SW480 (cell line): ENCODE results near the gene CCDC159.
"Not testable (repeated sequence)": the region's sequence is repeated elsewhere in the genome, so short reads cannot be mapped to it uniquely, and the experiment has no call there.

ENCODE experiments used
- DNase-seq: peaks from one replicate; pipeline ENCODE4 v3.0.0-alpha.2; 2016; ENCODE audit warnings: low spot score

CCDC159 gene, protein sequence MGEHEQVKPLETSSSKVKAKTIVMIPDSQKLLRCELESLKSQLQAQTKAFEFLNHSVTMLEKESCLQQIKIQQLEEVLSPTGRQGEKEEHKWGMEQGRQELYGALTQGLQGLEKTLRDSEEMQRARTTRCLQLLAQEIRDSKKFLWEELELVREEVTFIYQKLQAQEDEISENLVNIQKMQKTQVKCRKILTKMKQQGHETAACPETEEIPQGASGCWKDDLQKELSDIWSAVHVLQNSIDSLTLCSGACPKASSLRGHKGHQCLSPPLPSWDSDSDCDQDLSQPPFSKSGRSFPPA

DNA sequence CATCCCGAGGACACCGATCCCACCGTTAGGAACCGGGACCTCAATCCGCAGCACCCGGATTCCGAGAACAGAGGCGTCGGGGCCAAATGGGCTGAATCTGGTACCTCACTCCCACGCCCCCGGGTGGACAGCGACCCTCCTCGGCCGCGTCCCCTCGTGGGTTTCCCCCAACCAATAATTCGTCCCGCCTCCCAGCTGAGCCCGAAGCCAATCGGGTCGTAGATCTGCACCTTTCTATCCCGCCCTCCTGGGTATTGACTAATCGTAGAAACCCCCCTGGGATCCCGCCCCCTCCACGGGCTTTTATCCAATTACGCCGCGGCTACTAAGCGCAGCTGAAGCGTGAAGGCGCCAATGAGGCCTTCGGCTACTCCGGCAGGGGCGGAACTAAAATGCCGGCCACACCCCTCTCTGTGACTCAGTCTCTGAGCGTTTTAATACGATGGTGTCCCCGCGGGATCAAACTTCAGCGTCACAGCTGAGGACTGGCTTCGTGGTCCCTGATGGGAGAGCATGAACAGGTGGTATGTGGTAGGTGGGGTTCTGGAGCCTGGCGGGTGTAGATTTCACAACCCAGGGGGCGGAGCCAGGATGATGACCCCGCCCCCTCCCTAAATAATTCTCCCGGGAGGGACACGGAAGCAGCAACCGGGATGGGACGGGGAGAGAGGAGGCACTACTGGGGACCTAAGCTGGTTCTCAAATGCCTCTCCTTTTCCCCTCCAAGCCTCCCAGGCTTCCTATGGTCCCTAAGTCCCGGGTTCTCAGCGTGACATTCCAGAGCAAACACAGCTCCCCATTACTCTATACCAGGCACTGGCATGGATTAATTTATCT lies at the start of gene CCDC159, which contains the start of gene TMEM205:
TSS of gene CCDC159 (plus strand) at position 416 of the 837 bp plus-strand sequence. CDS start at position 504, 88 bp downstream.
TSS of gene TMEM205 (minus strand) at position 165 of the 837 bp plus-strand sequence. CDS start 649 bp downstream, outside the sequence.
- peak; percentile 99 for DNase-seq

DNA sequence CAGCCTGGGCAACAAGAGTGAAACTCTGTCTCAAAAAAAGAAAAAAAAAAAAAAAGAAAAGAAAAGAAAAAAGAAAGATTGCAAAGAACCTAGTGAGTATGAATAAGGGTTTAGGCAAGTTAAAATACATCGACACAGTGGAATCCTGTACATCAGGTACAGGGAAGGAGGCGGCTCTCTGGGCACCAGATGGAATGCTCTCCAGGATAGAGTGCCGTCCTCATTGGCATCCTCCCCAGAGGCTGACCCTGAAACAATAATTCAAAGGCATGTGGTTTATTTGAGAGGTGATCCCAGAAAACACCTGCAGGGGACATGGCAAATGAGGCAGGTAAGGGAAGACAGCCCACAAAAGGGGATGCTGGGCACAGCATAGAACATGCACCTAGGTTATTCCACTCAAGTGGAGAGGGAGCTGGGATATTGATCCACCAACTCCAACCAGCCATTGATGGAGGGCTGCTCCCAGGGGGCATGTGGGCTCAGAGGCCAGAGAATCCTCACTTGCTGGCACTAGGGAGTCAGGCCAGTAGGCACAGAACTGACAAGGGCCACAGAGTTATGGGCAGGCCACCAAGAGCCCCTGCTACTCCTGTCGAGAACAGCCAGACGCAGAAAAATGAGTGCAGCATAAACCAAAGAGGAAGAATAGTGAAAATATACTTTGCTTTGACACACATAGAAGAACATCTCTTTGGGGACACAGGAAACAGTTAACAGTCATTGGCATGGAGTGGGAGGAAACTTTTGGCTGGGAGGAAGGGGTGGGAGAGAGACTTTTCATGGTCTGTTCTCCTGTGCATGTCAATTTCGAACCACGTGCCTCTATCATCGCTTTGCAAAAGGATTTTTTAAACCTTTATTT lies 46.1 kb upstream of the CCDC159 start:
- no peak for DNase-seq

DNA sequence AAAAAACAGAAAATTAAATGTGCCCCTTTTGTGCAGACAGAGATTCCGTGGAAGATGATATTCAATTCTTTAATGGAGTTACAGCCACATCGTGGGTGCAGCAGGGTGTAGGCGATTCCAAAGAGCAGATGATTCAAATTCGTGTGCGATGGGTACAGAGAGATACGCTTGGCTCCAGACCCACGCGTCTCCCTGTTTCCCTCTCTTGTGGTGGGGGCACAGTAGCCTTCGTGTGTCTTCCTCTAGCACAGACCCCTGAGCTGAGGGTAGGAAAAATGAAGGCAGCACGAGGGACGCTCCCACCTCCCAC lies 45.6 kb upstream of the CCDC159 start:
- no peak for DNase-seq

- no peak for DNase-seq
Observed at GRCh38 chr19:11304936-11305335, 41.4 kb upstream of the CCDC159 start.

DNA sequence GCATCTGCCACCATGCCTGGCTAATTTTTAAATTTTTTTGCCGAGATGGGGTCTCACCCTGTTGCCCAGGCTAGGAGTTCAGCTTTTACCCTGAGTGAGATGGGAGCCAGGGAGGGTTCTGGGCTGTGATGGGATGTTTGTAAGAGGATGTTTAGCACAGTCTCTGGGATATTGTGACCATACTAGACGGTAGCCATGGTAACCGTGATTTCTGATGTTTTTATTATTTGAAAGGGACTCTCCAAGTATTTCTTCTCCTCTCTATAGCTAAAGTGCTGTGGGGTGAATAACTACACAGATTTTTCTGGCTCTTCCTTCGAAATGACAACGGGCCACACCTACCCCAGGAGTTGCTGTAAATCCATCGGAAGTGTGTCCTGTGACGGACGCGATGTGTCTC lies 40.0 kb upstream of the CCDC159 start:
- no peak for DNase-seq

DNA sequence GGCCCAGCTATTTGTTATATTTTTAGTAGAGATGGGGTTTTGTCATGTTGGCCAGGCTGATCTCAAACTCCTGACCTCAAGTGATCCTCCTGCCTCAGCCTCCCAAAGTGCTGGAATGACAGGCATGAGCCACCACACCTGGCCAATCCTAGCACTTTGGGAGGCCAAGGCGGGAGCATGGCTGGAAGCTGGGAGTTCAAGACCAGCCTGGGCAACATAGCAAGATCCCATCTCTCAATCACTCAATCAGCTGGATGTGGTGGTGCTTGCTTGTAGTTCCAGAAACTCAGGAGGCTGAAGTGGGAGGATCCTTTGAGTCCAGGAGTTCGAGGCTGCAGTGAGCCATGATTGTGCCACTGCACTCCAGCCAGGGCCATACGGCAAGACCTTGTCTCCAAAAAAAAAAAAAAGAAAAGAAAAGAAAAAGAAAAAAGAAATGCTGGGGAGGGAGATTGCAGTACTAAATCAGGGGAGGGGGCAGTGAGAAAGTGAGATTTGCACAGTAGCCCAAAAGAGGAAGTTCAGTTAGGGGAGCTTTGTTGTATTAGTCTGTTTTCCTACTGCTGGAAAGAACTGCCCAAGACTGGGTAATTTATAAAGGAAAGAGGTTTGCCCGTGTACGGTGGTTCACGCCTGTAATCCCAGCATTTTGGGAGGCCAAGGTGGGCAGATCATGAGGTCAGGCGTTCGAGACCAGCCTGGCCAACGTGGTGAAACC lies 25.9 kb upstream of the CCDC159 start:
- not testable (repeated sequence) for DNase-seq

DNA sequence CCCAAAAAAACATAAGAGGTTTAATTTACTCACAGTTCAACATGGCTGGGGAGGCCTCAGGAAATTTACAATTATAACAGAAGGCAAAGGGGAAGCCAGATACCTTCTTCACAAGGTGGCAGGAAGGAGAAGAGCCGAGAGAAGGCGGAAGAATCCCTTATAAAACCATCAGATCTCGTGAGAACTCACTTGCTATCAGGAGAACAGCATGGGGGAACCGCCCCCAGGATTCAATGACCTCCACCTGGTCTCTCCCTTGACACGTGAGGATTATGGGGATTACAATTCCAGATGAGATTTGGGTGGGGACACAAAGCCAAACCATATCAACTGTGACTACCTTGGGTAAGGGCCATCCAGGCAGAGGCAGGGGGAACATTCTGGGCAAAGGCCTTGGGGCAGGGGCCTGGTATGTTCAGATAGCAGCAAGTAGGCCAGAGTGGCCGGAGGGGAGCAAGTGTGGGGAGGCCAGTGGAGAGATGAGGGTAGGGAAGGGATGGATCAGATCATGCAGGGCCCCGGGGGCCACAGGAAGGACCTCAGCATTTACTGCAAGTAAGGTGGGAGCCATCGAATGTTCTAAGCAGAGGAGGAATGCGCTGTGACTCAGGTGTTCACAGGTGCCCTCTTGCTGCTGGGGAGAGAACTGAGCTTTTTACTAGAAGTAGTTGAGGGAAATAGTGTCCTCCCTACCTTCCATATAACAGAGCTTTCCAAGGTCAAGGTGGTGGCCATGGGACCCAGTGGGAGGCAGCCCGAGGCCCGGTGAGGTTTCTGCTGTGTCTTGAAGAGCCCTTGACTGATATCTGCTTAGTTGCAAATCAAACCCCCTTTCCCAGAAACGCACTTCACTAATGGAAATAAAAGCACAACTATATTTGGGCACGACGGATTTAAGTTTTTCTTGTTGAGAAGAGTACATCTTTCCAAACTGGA lies 24.9 kb upstream of the CCDC159 start:
- no peak for DNase-seq

GRCh38 chr19:11322269-11323024 lies 23.9 kb upstream of the CCDC159 start:
- DNase-seq: no peak

DNA sequence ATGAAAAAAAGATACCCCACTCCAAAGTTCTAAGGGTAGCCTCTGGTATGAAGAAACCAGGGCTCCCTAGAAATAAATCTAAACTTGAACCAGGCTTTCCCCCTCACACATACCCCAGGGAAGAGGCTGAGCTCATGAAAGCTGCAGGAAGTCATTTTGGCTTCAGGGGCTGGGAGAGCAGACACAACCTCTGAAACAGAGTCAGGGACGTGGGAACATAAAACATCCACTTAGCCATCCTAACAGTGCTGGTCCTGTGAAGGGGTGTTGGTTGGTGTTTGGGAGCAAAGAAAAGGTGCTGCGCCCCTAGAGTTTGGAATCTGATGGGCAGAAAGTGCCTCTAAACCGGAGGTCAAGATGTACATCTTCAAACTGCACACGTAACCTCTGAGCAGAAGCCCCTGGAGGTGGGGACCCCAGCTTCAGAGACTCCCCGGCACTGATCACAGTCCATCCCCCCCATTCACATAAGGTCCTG lies 22.7 kb upstream of the CCDC159 start:
- no peak for DNase-seq

GRCh38 chr19:11324079-11324661 lies 22.1 kb upstream of the CCDC159 start:
- DNase-seq: peak; percentile 42

- no peak for DNase-seq
Observed at GRCh38 chr19:11324748-11325389, 21.4 kb upstream of the CCDC159 start.

DNA sequence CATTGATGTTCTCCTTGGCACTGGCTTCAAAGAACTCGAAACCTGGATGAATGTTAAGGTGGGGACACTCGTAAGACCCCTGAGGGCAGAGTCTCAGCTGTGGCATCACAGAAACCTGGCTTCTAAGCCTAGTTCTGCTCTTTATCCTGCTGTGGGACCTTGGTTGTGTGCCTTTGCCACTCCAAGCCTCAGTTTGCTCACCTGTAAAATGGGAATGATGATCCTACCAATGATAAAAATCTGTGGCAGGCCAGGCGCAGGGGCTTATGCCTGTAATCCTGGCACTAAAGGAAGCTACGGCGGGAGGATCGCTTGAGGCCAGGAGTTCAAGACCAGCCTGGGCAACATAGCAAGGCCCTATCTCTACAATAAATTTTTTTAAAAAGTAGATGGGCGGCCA lies 20.8 kb upstream of the CCDC159 start:
- no peak for DNase-seq

DNA sequence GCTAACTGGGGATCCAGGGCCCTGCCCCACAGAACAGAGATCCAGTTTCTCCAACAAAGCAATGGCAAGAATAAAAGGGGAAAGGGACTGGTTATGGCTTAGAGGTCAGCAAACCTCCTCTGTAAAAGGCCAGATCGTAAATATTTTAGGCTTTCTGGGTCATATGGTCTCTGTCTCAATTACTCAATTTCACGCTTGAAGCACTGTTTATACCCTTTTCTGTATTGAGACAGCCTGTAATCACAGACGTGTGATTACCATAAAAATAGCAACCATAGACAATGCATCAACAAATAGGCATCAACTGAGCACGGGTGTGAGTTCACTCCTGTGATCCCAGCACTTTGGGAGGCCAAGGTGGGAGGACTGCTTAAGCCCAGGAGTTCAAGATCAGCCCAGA lies 16.2 kb upstream of the CCDC159 start:
- no peak for DNase-seq

GRCh38 chr19:11331502-11331901 lies 14.8 kb upstream of the CCDC159 start:
- DNase-seq: no peak

GRCh38 chr19:11332822-11333221 lies 13.5 kb upstream of the CCDC159 start:
- no peak for DNase-seq

DNA sequence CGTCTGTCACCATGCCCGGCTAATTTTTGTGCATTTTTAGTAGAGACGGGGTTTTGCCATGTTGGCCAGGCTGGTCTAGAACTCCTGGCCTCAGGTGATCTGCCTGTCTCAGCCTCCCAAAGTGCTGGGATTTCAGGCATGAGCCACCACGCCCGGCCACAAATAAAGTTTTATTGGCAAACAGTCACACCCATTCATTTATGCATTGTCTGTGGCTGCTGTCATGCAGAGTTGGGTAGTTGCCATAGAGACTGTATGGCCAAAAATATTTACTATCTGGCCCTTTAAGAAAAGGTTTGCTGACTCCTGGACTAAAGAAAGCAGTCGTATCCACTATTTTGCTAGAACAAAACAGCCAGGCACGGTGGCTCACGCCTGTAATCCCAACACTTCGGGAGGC lies 12.5 kb upstream of the CCDC159 start:
- DNase-seq: not testable (repeated sequence)

DNA sequence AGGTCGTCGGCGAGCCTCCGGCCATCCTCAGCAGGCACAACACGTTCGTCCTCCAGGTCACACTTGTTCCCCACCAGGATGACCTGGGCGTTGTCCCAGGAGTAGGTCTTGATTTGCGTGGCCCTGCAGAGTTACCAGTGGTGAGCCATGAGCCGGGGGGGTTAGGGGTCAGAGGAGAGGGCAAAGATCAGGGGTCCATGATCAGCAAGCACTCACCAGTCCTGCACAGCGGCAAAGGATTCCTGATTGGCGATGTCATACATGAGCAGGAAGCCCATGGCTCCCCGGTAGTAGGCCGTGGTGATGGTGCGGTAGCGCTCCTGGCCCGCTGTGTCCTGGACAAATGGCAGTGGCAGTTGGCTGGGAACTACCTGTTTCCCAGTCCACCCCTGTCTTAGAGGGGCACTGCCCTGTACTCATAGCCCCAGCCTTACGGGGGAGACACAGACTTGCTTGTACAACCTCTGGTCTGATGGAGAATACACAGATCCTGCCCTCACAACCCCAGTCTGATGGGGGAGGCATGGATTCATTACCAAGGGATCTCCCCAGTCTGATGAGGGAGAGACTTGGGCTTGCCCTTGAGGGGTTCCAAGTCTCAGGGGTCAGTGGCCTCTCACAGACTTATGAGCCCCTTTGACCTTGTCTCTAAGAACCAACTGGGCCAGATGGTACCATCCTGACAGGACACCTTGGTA lies 10.7 kb upstream of the CCDC159 start:
- DNase-seq: no peak

DNA sequence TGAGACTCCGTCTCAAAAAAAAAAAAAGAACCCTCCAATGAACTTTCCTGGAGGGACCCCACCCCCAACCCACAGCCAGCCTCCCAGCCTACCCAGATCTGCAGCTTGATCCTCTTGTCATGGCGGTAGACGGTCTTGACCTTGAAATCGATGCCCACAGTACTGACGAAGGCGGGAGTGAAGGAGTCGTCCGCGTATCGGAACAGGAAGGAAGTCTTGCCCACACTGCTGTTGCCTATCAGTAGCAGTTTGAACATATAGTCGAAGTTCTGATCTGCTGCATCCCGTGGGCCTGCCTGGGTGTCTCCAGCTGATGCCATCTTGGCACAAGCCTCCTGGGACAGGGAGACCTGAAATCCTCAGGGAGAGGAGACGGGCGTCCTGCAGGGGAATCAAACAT lies 9.2 kb upstream of the CCDC159 start:
- no peak for DNase-seq
